Sigmoid colon (tissue), 4 donors: ENCODE results near the gene NTRK3.

Experiments used
- EP300 ChIP-seq, 4 donors: sonication (generic); formaldehyde crosslinking; IDR thresholded peaks; one replicate each; pipeline ENCODE4 v1.6.1; 2017; ENCODE audit warnings: antibody characterized with exemption in 4 of 4
- TF ChIP-seq, protein P1 (sequence below), 4 experiments: fragments of 450-650 bp in 3 of 4; fragments of 200-600 bp in 1 of 4; IDR thresholded peaks; one replicate each; pipeline ENCODE4 v1.5.1; 2016 to 2019; ENCODE audit warnings: antibody characterized with exemption in 4 of 4, mild to moderate bottlenecking in 3 of 4, moderate library complexity in 2 of 4

DNA sequence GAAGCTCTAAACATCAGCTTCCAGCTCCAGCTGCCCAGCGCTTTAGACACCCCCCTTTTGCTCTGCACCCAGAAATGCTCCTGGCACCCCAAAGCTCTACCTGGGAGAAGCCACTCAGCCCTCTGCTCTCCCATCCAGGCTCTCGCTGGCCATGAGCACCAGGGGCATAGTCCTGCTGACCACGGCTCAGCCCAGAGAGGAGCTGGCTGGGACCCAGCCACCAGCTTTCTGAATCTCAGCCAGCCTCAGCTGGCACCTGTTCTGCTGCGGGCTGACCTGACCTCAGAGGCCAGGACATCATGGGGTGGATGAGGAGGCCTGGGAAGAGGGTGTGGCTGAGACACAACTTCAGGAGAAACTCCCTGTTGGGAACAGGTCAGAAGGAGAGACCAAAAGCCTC lies 8.6 kb downstream of the NTRK3 start:
- TF ChIP-seq, protein P1, sequence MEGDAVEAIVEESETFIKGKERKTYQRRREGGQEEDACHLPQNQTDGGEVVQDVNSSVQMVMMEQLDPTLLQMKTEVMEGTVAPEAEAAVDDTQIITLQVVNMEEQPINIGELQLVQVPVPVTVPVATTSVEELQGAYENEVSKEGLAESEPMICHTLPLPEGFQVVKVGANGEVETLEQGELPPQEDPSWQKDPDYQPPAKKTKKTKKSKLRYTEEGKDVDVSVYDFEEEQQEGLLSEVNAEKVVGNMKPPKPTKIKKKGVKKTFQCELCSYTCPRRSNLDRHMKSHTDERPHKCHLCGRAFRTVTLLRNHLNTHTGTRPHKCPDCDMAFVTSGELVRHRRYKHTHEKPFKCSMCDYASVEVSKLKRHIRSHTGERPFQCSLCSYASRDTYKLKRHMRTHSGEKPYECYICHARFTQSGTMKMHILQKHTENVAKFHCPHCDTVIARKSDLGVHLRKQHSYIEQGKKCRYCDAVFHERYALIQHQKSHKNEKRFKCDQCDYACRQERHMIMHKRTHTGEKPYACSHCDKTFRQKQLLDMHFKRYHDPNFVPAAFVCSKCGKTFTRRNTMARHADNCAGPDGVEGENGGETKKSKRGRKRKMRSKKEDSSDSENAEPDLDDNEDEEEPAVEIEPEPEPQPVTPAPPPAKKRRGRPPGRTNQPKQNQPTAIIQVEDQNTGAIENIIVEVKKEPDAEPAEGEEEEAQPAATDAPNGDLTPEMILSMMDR (IDR thresholded peaks at IDR 0.05) = no peak
- no peak for TF ChIP-seq EP300 (IDR thresholded peaks at IDR 0.05)
